Smooth muscle cell of the brain vasculature (primary cell): ENCODE measurements around the gene CSNK2A2.

Experiments used
- DNase-seq: peaks from one replicate; pipeline ENCODE4 v3.0.0-alpha.2; 2012; ENCODE audit warnings: low read depth, low spot score

CSNK2A2 gene

DNA sequence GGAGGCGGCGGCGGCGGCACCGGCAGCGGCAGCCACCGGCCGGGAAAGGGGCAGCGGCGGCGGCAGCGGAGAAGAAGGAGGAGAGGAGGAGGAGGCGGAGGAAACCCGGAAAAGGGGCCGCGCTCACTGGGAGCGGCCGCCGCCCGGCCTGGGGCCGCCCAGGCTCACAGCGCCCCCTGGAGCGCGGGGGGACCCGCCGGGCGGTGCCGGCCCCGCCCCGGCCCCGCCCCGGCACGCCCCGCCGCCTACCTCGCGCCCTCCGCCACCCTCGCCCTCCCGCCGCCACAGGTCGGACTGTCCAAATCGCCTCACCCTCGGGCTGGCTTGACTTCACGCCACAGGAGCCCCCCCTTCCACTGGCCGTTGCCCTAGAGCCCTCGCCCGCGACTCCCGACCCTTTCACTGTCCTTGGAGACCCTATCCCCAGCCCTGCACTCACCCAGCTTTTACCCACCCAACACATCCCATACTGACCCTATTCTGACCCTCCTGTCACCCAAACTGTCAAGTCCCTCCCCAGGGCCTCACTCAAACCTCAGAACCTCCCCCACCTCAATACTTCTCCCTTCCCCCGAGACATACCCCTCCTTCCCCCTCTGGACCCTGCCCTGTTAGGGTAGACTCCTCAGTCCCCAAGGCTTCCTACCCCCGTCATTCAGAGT, at the start of gene CSNK2A2:
Gene CSNK2A2 (minus strand): TSS at position 85 of the 662 bp plus-strand sequence. CDS start 370 bp downstream, outside the sequence.
- DNase-seq = no peak

DNA sequence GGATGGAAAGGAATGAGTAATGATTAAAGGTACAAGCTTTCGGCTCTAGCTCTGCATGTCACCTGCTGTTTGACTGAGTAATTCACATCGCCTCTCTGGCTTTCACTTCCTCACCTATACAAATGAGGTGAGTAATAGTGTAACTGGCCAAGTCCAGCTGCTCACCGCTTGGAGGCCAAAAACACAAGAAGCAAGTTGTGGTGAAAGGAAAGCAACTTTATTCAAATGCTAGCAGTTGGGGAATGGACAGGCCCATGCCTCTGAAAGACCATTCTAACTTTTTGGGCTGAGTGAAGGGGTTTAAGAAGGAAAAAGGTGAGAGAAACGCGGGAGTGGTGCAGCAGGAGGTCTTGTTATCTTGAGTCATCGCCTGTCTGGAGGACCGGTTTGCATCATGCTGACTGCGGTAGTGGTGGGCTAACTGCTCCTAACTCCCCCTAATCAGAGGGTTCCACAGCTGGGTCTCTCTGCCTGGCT, 45.7 kb upstream of the CSNK2A2 start:
- DNase-seq = no peak

DNA sequence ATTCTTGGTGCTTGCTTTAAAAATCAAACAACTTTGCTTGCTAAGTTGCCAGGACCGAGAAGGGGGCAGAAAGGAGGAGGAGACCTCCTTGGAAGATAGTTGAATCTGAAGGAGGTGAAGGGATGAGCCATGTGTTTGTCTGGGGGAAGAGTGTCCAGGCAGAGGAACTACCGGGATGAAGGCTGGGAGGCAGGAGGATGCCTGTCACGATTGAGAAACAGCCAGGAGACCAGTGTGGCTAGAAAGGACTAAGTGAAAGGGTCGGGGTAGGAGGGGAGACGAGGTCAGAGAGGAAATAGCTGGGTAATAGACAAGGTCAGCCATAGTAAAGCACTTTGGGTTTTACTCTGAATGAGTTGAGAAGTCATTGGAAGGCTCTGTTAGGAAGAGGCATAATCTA, 38.9 kb upstream of the CSNK2A2 start:
- no peak for DNase-seq

DNA sequence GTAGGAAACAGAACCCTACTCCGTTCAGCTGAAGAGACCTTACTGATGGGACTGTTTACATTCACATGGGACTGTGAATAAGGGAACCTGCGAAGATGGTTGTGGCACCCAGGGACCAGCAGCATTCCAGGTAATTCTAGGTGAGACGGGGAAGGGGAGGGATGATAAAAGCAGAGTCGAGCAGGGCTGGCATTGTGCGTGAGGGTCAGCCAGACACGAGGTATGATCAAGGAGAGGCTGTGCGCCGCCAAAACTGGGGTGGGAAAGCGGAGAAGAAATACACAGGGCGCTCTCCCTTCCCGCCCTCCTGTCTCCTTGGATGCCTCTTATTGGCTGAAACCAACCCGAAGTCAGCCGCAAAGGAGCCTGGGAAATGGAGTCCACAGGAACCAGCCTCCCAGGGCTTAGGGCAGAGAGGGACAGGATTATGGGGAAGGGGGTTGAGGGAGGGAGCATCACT, 38.4 kb upstream of the CSNK2A2 start:
- no peak for DNase-seq

DNA sequence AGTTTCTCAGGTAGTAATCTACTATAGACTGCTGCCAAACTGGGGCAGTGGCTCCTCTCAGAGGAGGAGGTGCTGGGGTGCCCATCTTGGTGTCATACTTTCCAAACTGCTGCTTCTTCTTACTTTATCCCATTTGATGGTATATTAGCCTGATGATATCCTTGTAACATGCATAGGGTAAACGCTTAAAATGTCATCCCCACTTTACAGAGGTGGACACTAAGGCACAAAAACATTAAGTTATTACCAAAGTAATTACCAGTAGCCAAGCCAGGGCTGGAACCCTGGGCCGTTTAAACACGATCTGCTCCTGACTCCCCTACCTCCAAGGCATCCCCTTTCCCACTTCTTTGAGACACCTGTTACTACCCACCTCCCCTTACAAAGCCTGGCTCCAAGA, 37.8 kb upstream of the CSNK2A2 start:
- no peak for DNase-seq

DNA sequence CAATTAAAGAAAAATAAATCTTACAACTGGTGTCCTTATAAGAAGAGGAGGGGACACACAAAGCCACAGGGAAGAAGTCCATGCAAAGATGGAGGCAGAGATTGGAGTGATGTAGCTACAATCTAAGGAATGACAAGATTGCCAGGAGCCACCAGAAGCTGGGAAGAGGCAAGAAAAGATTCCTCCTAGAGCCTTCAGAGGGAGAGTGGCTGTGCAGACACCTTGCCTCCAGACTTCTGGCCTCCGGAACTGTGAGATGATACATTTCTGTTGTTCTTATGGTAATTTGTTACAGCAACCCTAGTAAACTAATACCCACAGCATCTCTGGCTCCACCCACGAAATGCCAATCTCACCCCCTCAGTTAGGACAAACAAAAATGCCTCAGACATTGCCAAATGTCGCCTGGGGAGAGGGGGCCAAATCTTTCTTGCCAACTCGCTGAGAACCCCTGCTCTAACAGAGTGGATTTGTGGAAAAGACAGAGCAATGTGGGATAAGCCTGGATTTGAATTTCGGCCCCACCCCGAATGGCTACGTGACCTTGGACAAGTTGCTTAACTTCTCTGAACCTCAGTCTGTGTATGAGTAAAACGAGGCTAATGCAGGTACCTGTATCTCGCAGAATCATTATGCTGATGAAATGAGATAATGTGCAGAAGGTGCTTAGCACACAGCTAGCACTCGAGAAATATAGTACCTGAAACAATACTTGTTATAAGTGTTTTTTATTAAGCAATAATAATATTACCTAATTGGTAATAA, 37.1 kb upstream of the CSNK2A2 start:
- DNase-seq = no peak

DNA sequence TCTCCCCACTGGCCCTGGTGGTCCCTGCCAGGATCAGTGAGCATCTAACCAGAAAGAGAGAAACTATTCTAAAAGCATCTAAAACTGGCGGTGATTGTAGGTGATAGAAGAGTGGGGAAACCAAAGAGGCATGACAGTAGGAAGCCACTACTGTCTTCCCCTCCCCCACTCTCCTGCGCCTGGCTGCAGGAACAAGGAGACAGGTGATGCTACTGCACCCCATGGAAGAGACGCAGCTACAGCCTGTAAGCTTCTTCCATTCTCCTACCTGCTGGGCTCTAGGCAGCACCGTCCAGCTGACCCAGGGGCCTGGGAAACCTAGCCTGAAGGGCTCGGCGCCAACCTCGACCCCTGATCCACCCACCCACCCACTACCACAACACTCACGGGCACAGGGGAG, 32.4 kb upstream of the CSNK2A2 start:
- DNase-seq = no peak

DNA sequence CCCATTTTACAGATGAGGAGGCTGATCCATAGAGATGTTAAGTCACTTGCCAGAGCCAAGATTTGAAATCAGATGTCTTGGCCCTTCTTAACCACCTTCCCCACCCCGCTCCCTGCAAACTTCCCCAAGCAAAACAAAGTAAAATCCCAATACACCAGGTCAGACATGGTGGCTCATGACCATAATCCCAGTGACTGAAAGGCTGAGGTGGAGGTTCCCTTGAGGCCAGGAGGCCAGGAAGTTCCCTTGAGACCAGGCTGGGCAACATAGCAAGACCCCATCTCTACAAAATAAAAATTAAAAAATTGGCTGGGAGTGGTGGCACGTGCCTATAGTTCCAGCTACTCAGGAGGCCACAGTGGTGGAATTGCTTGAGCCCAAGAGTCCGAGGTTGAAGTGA, 28.9 kb upstream of the CSNK2A2 start:
- DNase-seq = no peak

DNA sequence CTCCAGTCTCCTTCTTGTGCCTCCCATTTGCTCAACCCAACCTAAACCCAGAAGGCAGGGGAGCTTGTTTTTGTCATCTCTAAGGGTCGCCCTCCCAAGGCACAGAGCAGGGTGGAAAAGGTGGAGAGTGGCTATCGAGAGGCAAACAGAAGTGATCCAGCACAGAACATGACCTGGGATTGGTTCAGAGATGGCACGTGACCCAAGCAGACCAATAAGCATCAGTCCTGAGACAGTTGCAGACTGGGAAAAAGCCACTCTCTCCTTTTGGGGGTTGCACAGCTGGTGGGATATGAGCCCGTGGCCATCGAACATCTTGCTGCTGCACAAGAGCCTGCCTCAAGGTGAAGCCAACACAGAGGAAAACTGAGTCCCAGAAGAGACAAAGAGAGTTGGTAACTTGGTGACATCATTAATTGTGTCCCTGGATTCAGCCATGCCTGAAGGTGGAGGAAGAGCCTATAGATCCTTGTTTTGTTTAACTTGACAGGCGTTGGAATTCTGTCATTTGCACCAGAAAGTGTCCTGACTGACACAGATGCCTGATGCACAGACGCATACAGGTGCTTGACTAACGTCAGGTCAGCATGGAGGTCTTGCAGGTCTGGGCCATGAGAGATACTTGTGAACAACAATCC, 28.2 kb upstream of the CSNK2A2 start:
- no peak for DNase-seq

DNA sequence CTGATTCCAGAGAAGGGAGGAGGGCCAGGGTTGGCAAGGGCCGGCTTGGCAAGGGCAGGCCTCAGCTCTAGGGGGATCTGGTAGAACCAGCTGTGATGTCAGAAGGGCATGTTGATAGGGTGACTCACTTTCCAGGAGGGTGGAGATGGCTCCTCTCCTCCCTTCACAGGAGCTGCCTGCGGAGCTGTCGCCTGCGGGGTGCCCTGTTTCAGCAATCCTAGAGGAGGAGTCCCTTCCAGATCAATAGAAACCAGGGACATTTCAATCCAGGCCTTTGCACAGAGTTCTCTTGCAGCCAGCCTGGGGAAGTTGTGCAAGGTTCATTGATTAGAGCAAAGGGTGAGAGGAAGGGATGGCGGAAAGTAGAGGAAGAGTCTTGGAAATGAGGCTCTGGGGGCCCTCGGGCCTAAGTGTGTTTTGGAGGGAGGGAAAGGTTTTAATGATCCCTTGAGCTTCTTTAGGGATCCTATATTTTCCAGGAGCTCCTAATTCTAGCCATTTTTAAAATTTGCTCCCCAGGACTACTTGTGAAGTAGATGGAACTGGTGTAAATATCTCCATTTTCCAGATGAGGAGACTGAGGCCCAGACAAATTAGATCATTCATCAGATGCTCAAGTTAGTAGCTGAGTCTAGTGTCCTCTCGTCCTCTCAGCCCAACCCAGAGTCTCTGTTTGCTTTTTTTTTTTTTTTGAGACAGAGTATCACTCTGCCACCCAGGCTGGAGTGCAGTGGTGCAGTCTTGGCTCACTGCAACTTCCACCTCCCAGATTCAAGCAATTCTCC, 24.8 kb upstream of the CSNK2A2 start:
- no peak for DNase-seq

DNA sequence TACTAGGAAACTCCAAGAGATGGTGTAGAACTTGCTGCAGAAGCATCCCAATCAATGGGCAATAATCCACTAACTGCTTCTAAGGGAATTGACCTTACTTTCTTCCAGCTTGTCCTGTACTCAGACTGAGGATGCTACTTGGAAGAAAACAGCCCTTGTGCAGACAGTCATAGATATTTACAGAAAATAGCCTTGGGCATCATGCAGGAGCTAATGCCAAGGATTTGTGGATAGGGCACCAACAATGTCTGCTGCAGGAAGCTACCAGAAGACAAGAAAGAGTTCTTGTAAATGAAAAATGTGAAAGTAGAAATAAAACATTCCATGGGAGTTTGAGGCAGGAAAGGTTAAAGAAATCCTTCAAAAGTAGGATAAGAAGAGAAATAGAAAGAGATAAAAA, 21.5 kb upstream of the CSNK2A2 start:
- no peak for DNase-seq

DNA sequence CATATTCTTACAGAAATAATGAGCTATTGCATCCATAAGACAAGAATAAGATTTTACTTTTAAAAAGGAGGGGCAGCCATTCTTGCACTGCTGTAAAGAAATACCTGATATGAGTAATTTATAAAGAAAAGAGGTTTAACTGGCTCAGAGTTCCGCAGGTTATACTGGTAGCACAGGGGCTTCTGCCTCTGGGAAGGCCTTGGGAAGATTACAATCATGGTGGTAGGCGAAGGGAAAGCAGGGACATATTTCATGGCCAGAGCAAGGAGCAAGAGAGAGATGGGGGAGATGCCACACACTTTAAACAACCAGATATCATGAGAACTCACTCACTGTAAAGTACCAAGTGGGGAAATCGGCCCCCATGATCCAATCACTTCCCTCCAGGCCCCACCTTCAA, 20.9 kb upstream of the CSNK2A2 start:
- DNase-seq = no peak

DNA sequence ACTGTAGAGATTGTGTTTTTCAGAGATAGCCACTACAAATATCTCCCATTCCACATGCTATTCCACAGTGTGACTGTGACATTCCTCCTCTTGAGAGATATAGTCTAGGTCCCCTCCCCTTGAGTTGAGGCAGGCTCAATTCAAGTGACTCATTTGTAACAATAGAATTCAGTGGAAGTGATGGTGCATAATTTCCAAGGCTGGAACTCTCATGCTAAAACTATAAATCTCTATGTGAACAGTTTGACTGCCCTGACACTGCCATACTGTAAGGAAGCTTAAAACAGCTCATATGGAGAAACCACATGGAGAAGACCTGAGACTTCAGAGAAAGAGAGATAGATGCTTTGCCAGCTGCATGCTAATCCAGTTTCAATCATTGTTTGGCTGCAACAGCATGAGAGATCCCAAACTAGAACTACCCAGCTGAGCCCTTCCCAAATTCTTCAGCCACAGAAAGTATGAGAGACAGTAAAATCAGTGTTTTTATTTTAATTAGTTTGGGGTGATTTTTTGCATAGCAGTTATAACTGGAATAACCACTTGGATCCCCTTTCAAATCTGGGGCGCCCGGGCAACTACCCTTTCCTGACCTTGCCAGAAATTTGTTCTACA, 19.5 kb upstream of the CSNK2A2 start:
- no peak for DNase-seq

DNA sequence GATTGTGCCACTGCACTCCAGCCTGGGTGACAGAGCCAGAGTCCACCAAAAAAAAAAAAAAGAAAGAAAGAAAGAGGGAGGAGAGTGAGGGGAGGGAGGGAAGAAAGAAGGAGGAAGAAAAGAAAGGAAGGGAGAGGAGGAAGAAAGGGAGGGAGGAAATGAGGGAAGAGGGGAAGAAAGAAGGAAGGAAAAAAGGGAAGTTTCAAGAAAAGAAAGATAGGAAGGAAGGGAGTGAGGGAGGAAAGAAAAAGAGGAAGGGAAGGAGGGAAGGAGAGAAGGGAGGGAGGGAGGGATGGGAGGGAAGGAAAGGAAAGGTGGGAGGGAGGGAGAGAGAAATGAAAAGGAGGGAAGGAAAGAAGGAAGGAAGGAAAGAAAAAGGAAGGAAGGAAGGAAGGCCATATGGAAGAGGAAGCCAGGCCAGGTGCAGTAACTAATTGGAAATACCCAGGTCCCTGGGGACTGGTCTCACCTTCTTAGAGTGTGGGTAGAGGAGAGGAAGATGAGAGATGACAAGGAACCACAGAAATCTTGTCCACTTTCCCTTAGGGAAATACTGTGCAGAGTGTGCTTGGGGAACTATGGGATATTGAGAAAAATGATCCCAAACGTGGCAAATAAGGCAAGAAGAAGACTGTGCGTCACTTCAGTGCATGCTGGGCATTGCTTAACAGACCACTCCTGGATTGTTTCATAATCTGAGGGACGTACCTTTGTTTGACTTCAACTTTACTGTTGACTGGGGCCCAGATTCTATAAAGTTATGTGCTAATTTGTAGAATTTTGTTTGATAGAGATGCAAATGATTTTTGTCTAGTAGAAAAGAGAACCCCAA, 15.1 kb upstream of the CSNK2A2 start:
- no peak for DNase-seq

DNA sequence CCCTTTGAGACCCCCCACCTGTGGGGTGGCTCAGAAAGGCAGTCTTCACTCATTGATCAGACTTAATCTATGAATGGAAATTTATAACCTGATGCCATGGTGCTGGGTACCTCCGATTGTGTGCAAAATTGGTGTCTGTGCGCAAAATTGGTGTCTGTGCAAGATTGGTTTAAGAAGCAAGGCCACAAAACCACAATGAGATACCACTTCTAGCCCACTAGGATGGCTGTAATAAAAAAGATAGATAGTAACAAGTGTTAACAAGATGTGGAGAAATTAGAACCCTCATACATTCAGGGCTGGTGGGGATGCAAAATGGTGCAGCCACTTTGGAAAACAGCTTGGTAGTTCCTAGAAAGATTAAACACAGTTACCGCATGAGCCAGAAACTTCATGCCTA, 13.9 kb upstream of the CSNK2A2 start:
- DNase-seq = no peak

DNA sequence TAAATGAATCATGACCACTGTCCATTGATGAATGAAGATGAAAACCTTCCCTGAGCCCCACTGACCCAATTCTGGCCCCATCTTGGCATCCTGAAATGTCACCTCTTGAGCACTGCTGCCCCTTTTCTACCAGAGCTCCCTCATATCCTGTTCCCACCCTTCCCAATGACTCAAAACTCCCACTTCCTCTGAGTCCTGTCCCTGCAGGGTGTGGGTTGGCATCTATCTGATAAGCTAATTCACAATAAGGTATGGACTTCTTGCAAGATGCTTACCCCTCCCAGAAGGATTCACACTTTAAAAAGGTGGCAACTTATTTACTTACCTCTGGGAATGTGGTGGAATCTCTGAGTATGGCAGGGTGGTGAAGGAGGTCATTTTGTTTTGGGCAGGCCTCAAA, 13.3 kb upstream of the CSNK2A2 start:
- DNase-seq = no peak

DNA sequence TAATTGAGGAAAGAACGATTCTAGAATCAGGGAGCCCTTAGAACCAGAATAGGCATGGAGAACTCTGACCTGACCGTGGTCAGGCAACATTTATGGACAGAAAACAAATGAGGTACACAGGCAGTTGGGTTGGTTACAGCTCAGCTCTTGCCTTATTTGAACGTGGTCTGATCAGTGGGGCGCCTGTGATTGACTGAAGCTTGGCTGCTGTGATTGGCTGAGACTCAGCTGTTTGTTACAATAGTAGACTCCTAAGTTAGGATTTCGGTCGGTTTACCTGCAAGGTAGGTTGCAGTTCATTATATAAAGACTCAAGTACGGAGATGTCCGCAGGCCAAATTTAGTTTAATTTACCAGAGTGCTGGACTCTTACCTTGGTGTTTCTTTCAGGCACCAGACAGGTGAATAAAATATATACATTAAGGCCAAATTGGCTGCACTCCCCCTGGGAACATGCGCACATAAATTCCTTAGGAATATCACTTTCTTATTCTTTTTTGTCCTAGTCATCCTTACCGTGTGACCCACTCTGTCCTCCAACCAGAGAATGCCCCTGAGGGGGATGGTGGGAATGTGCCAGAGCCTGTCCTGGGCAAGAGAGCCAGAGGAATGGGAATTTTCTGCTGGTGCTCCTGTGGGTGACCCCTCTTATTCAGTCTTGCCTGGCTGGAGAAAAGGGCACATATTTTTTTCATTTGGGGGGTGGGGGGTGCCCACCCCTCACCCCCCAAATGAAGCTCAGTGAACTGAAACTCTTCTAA, 7.5 kb upstream of the CSNK2A2 start:
- no peak for DNase-seq

DNA sequence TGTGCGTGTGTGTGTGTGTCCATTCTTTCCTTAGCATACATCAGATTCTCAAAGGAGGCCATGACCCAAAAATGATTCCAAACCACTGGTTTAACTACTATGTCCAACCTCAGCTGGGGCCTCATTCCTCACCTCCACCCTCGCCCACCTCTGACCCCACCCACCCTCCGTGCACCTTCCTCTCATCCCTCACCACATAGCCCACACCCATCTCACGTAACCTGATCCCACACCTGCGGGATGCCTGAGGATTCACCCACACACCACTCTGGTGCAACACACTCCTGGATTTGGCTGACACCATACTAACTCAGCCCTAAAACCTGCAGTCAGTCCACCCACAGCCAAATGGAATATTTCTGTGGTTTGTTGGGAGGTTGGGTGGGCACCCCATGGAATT, 3.3 kb upstream of the CSNK2A2 start:
- no peak for DNase-seq

DNA sequence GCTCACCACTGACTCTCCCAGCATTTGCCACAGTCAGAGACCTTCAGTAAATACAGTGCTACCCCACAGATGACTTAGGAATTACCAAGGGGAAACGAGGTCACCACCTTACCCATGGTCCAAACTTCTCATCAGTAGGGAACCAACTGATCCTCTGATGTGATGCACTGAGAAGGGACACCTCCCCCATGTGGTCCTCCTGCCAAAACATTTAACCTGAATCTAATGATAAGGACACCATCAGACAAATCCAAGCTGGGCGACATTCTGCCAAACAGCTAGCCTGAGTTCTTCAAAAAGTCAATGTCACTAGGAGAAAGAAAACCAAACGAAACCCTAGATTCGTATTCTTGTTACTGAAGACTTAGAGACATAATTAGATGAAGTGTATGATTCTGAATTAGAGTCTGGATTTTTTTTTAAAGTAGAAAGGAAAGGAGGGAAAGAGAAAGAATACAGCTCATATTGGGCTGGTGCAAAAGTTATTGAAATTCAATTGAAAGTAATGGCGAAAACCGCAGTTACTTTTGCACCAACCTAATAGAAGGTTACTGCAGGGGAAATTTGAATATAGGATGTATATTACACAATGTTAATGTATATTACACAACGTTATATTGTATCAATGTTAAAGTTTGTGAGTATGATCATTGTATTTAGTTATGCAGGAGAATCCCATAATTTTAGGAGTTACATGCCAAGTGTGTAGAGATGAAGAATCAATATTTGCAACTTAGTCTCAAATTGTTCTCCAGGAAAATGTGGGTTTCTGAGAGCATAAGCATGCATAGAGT, 2.3 kb upstream of the CSNK2A2 start:
- no peak for DNase-seq
